ENCODE data around the gene SPATA7. TPM values are rescaled to one million over a fixed set of nuclear protein-coding genes. Genes with fewer than 3 reads are reported as not detected.
"Not testable (repeated sequence)": the region's sequence is repeated elsewhere in the genome, so short reads cannot be mapped to it uniquely, and the experiment has no call there.

The SPATA7 gene, protein sequence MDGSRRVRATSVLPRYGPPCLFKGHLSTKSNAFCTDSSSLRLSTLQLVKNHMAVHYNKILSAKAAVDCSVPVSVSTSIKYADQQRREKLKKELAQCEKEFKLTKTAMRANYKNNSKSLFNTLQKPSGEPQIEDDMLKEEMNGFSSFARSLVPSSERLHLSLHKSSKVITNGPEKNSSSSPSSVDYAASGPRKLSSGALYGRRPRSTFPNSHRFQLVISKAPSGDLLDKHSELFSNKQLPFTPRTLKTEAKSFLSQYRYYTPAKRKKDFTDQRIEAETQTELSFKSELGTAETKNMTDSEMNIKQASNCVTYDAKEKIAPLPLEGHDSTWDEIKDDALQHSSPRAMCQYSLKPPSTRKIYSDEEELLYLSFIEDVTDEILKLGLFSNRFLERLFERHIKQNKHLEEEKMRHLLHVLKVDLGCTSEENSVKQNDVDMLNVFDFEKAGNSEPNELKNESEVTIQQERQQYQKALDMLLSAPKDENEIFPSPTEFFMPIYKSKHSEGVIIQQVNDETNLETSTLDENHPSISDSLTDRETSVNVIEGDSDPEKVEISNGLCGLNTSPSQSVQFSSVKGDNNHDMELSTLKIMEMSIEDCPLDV
- total RNA-seq = 15.9 TPM

GRCh38 chr14:88385212-88386101, at the start of gene SPATA7:
SPATA7 (plus strand) TSS chr14:88385657; CDS start chr14:88385819, 162 bp downstream.
- DNase-seq (ENCODE audit: low spot score) = peak; percentile 90

DNA sequence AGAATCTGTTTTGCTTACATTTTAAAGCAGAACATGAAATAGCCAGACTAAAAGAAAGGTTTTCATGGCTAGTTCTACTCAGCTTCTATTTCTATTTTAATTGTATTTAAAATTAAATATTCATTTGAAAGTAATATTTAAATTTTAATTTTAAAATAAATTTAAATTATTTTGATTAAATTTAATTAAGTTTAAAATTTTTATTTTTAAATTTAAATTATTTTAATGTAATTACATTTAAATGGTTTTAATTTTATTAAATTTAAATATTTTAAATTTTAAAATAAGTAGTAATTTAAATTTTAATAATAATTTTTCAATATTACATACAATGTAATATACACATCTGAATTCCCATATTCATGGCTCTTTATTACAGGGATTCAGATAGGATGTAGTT, 45.1 kb upstream of the SPATA7 start:
- DNase-seq (ENCODE audit: low spot score) = no peak

DNA sequence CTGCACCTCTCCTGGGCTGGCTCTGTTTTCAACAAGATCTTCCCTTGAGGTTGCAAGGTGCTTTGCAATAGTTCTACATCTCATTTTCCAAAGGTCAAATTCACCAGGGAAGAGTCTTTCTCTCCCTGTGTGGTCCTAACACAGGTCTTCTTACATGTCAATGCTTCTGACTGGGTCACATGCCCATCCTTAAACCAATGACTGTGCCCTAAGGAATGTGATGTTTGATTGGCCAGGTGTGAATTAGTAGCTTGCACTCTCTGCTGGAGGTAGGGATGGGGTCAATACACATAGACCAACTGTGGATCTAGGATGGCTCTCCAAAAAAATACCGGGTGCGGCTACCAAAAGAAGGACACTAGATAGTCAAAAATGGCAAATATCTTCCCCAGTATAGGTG, 42.5 kb upstream of the SPATA7 start:
- DNase-seq (ENCODE audit: low spot score) = no peak

DNA sequence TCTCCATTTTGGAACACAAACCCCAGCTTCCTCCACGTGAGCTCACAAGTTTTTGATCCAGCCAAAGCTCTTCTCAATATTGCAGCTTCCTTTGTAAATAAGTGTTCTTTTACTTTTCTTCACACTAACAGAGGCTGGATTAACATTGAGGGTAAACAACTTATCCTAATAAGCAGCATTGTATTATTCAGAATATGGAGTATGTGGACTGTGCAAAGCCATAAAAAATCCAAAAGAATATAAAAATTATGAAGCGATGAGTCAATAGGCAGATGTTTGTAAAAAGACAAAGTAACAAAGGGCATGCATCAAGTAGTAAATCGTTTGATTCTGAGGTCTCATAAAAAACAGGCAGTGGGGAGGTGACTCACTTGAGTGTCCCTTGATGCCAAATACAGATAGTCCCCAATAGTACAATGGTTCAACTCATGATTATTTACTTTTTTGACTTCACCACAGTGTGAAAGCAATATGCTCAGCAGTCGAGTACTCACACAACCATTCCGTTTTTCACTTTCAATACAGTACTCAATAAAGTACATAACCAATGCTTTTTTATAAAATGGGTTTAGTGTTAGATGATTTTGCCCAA, 39.3 kb upstream of the SPATA7 start:
- no peak for DNase-seq (ENCODE audit: low spot score)

DNA sequence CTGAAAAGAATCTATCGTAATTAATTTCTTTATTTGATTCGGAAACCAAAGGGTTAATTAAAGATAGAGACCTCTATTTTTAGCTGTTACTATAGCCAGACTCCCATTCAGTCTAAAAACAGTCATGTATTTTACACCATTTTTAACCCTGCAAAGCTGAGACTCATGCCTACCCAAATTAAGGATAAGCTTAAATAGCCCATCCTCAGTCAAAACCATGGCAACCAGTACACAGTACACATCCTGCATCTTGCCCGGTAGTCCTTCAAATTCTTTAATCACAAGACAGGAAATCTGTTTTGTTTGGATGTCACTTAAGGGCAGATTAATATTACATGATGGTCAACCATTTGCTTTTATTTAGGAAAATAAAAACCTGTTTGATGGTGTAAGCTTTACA, 36.9 kb upstream of the SPATA7 start:
- no peak for DNase-seq (ENCODE audit: low spot score)

- no peak for DNase-seq (ENCODE audit: low spot score)
Measured at GRCh38 chr14:88351966-88352691, 33.3 kb upstream of the SPATA7 start.

GRCh38 chr14:88352698-88353097, 32.8 kb upstream of the SPATA7 start:
- DNase-seq (ENCODE audit: low spot score) = no peak

DNA sequence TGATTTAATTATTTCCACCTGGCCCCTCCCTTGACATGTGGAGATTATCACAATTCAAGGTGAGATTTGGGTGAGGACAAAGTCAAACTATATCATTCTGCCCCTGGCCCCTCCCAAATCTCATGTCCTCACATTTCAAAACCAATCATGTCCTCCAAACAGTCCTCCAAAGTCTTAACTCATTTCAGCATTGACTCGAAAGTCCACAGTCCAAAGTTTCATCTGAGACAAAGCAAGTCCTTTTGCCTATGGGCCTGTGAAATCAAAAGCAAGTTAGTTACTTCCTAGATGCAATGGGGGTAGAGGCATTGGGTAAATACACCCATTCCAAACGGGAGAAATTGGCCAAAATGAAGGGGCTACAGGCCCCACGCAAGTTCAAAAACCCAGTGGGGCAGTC, 31.1 kb upstream of the SPATA7 start:
- no peak for DNase-seq (ENCODE audit: low spot score)

- no peak for DNase-seq (ENCODE audit: low spot score)
Measured at GRCh38 chr14:88359500-88359899, 26.0 kb upstream of the SPATA7 start.

GRCh38 chr14:88363644-88364043, 21.8 kb upstream of the SPATA7 start:
- no peak for DNase-seq (ENCODE audit: low spot score)

GRCh38 chr14:88364710-88365413, 20.6 kb upstream of the SPATA7 start:
- DNase-seq (ENCODE audit: low spot score) = no peak

DNA sequence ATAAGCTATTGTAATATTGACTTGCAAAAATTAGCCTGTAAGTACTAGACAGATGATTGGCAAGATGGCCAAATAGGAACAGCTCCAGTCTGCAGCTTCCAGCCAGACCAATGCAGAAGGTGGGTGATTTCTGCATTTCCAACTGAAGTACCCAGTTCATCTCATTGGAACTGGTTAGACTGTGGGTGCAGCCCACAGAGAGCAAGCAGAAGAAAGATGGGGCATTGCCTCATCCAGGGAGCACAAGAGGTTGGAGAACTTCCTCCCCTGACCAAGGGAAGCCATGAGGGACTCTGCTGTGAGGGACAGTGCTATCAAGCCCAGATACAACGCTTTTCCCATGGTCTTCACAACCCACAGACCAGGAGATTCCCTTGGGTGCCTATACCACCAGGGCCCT, 16.0 kb upstream of the SPATA7 start:
- no peak for DNase-seq (ENCODE audit: low spot score)

DNA sequence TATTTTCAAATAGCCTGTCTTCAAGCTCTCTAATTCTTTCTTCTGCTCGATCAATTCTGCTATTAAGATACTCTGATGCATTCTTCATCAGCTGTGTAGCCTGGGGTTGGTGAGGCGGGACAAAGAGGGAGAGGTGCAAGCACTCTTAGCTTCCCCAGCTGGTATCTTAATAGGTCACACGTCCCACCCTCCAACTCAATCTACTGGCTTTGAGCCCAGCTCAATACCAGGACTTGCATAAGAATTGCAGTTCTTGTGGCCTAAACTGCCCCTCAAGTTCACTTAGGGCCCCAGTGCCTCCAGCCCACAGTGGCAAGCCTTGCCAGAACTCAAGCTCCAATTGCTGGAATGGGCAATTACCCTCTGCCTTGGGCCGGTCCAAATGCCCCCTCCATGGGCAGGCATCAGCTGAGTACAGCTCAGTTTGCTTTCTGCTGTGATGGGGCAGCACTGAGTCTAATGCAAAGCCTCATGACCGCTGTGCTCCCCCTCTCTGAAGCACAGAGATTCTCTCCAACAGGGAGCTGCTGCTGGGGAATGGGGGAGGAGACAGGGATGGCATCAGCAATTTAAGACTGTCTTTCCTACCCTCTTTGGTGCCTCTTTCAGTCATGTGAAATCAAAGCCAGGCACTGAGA, 5.6 kb upstream of the SPATA7 start:
- DNase-seq (ENCODE audit: low spot score) = no peak

DNA sequence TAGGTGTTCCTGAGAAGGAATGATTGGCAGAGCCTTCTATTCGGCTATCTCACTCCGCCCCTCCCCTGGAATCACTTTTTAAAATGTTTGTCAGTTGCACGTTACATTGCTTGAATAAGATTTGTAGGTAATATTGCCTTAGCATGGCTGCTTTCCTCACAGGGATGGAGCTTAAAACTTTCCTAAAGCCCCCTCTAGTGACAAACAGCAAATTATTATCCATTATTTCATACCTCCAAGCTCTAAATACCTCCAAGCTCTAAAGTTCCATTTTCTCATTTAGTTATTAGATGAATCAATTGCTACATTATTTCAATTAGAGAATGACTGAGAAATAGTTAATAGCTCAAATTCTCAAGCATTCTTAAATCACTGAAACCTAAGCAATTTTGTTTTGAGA, 5.1 kb upstream of the SPATA7 start:
- DNase-seq (ENCODE audit: low spot score) = no peak

DNA sequence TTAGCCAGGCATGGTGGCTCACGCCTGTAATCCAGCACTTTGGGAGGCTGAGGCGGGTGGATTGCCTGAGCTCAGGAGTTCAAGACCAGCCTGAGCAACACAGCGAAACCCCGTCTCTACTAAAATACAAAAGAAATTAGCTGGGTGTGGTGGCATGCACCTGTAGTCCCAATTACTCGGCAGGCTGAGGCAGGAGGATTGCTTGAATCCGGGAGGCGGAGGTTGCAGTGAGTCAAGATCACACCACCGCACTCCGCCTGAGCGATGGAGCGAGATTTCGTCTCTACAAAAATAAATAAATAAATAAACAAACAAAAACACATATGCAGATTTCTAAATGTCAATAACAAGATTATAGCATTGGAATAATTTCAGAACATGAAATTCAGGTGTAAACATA, 3.8 kb upstream of the SPATA7 start:
- not testable (repeated sequence) for DNase-seq (ENCODE audit: low spot score)

DNA sequence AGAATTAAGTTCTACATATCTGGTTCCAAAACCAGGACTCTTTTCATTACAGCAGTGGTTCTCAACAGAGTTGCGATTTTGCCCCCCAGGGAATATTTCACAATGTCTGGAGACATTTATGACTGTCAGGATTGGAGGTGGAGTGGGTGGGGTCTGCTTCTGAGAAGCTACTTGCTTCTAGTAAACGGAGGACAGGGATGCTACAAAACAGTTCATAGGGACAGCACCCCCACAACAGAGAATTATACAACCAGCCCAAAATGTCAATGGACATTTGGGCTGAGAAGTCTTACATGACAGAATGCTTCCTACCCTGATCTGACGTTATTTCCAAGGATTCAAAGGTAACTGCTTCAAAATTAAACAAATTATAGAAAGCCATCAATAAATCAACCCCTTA, 739 bp upstream of the SPATA7 start:
- no peak for DNase-seq (ENCODE audit: low spot score)

DNA sequence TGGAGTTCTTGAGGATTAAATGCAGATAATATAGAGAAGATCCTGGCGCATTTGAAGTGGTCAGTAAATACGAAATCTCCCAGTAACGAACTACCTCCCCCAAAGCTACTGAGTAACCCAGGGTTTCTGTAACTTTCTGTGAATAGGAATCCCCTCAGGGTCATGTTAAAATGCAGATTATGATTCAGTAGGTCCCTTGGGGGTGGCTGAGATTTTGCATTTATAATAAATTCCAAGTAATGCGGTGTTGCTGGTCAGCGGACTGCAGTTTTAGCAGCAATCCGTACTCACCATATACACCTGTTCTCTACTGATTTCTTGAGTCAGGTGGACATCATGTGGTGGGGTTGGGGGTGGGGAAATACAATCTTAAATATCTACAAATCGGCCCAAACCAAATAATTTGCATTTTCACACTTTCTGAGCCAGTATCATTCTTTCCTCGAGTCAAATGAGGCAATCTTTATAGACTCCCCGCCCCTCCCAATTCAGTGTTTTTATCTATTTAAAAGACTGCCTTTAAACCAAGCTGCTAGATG, 868 bp downstream of the SPATA7 start:
- DNase-seq (ENCODE audit: low spot score) = no peak

- no peak for DNase-seq (ENCODE audit: low spot score)
Measured at GRCh38 chr14:88388741-88389282, 3.4 kb downstream of the SPATA7 start.

DNA sequence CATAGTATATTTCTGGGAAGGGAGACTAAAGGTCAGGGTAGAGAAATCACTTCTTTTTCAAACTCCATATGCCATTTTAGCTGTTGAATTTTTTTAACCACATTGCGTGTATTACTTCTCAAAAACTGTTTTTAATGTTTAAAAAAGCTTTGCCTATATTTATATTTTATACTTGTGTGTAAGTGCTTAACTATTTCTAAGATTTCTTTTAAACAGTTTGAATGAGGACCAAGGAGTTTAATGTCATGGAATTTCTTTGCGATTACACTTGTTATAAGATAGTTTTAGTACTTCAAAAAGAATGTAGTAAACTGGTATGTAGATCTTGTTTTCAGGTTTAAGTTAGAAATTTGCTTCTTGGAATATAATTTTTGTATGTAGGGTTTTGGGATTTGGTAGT, 7.2 kb downstream of the SPATA7 start:
- no peak for DNase-seq (ENCODE audit: low spot score)

DNA sequence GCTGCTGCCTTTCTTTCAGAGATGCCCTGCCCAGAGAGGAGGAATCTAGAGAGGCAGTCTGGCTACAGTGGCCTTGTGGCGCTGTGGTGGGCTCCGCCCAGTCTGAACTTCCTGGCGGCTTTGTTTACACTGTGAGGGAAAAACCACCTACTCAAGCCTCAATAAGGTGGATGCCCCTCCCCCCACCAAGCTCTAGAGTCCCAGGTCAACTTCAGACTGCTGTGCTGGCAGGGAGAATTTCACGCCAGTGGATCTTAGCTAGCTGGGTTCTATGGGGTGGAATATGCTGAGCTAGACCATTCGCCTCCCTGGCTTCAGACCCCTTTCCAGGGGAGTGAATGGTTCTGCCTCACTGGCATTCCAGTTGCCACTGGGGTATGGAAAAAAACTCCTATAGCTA, 25.6 kb downstream of the SPATA7 start:
- no peak for DNase-seq (ENCODE audit: low spot score)

Data from ureter (tissue), 1 donor.